HG03520 (cell line): ENCODE measurements around the gene SHC2.
"Not testable (repeated sequence)": the region's sequence is repeated elsewhere in the genome, so short reads cannot be mapped to it uniquely, and the experiment has no call there.

ENCODE experiments used
- ATAC-seq: cut with Tn5 transposase; IDR thresholded peaks from one replicate; pipeline ENCODE4 v1.9.1; 2021; ENCODE audit warnings: mild to moderate bottlenecking, moderate library complexity; ENCODE audit not compliant: unreplicated experiment

SHC2 gene

DNA sequence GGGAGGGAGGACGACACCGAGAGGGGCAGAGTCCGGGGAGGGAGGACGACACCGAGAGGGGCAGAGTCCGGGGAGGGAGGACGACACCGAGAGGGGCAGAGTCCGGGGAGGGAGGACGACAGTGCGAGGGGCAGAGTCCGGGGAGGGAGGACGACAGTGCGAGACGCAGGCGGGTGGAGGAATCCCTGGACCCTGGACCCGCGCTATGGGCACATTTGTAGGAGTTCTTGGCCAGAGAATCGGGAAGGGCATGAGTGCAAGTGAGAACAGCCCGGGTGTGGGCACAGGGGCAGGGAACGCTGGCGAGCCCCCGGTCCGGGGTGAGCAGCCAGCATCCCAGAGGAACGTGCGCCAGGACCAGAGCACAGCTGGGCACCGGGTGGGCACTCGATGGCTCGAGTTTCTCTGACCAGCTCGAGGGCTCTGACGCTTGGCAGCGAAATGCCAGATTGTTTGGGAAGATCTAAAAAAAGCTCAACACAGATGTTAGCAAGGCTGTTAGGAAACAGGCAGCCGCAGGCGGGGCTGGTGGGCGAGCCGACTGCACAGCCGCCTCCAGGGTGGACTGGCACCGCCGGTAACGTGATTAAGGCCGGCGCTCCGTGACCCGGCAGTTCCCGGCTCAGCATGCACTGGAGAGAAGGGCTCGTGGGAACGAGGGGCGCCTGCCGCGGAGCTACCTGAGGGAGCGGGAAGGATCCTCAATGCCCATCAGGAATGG is 33.9 kb downstream of the SHC2 start:
- no peak for ATAC-seq

DNA sequence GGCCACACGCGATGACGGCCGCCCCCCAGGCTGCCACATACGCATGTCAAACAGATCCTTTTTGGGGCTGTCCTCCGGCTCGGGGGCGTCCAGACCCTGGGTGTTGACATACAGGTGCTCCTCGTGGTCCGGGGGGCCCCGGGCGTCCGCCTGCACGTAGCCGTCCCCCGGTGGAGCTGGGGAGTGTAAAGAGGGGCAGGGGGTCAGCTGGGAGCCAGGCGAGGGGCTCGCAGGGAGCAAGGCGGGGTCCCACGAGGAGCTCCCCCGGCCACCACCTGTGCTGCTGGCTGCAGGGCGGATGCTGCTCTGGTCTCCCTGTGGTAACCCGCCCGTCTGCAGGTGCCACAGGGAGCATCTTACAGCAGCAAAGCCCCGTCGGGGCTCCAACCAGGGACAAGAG is 35.8 kb downstream of the SHC2 start:
- ATAC-seq: no peak

DNA sequence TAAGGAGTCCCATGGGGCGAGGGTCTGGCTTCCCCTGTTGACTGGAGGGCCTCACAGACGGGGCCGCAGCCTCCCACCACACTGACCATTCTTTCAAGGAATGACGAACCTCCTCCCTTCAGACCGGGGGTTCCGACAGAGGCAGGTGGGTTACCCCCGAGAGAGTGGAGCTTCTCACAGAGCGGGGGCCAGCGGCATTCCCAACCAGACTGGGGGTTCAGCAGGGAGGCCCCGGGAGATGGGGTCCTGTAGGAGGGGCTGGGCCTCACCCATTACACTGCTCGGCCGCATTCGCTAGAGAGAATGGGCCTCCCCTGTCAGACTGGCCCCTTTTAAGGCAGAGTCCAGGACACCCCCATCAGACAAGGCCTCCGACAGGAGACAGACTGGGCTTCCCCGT is 36.3 kb downstream of the SHC2 start:
- no peak for ATAC-seq

DNA sequence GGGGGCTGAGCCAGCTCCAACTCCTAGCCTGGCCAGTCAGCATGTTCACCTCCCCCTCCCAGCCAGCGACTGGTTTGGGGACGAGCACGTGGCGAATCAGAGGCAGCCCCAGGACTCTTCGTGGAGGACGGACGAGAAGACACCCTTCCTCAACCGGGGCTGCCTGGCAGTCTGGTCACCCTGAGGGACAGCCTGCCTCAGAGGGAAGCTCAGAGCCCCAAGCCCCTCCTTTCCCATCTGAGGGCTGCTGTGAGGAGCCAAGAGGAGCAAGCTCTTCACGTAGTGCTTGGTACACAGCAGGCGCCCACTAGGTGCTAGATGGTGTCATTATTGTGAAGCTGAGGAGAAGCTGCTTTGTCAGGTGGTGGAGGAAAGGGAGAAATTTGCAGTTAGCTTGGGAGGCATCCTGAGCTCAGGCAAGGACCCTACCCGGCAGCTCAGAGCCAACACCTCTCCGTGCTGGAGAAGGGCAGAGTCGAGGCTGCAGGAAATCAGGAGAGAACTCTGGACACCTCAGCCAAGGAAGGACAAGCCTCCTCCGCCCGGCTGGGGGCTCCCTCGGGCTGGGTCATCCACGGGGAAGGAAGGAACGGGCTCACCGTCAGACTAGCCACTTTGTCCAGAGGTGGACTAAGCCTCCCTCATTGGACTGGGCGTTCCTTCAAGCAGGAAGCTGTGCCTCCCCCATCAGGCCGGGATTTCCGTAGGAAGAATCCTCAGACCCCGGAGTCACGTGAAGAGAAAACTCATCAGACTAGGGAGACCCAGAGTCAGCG is 37.0 kb downstream of the SHC2 start:
- no peak for ATAC-seq

DNA sequence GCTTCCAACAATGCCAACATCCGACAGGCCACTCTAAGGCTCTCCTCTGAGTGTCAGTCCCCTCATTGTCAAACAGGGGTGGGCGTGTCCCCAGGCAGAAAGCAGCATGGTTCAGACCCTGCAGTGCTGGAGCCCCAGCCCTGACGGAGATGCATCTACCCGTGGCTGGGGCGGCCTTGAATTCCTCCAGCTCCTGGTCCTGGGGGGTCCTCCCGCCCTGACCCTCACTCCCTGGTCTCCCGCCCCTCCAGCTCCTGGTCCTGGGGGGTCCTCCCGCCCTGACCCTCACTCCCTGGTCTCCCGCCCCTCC is 38.0 kb downstream of the SHC2 start:
- ATAC-seq: not testable (repeated sequence)

DNA sequence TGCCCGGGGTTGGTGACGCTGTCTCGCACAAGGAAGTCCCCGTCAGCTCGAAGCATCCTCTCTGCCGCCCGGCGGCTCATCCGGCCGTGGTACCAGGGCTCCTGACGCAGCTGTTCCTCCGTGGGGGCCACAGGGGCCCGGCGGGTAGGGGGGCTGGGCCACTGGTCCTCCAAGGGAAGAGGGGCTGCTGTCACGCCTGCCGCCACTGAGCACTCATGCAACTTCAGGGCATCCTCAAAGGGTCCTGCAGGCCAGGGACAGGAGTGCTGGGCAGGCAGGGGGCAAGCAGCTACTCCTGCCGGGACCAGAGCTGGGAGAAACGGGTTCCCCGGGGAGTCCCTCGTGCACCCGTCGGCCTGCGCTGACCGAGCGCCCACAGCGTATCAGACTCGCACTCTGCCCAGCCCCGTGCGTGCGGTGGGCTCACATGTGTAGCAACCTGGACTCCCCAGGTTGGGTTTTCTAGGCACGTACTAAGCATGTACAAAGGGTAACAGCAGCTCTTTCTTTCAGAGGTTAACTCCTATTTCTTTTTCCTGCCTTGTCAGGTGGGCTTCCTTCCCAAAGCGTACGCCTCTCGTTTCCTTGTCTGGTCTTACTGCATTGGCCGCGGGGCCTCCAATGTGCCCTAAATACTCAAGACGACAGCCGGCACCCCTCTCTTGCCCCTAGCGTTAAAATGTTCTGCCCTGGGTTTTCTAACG is 38.5 kb downstream of the SHC2 start:
- no peak for ATAC-seq

DNA sequence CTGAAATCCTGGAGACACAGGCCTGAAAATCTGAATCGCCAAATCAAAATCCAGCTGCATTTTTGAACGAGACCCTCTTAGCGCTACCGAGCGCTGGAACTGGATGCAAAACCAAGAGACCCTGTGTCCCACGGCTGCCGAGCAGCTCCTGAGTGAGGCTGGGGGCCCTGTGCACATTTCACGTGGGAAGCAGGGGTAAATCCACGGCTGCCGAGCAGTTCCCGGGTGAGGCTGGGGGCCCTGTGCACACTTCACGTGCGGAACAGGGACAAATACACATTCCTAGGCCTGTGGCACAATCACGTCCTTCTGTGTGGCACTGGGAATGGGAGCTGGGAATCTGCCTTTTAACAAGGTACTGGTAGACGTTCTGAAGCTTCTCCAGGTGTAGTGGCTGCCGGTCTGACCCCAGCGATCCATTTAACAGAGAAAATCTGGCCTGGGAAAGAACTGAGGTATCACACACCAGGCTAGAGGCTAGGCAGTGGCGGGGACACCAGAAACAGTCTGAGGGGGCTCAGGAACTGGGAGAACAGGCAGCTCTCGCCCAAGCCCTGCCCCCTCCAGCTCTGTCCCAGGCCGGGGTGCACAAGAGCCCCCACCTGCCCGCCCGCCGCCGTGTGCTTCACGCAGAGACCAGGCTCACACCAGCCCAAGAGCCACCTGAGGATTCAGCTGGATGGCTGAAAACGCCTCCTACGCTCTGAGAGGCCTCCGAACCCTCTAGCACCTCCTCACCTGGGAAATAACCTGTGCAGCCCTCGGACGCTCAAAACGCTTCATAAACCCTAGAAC is 40.9 kb downstream of the SHC2 start:
- ATAC-seq: no peak

DNA sequence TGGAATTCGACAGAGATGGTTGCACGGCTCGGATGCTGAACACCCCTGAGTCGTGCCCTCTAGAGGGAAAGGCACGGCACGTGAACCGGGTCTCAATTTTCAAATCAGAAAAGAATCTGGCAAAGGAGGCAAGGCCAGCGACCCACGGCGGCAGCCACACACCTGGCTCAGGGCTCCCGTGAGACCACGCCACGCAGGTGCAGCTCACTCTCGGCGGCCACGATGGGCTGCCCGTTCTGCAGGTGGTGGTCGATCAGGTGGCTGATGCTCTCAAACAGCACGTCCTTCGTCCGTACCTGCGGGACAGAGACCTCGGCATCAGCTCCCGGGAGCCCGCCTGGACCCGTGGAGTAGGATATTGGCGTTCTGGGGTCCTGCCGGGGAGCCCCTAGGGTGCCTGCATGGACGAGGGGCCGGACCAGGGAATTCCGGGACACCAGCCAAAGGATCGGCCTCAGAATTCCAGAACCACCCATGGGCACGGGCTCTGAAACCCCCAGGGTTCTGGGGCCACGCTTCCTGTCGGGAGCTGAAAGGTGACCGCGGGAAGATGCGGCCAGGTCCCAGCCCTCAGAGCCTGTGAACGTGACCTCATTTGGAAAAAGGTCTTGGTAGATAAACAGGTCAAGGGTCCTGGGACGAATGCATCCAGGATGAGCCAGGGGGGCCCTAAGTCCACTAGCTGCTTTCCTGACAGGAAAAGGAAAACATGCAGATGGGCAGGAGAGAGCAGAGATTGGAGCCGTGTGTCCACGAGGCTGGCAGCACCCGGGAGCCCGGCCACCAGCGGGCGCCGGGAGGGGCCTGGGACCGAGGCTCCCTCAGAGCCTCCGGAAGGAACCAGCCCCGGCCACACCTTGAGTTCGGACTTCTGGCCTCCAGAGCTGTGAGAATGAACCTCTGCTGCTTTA is 41.8 kb downstream of the SHC2 start:
- no peak for ATAC-seq

DNA sequence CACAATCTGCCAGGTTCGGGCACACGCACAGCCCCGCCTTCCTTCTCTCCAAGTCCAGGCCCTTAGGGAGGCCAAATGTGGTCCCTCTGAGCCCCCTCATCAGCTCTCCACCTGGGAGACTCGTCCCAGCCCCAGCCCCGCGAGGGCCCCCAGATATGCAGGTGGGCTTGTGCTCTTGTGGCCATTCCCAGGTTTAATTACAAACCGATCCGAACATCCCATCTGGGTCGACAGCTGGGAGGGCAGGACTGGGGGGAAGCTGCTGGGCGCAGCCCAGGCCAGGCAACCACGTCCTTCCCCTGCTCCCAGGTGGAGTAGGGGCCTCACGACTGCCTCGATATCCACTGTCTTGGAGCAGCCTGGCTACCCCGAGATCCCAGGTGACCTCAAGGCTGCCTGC is 44.4 kb downstream of the SHC2 start:
- no peak for ATAC-seq

DNA sequence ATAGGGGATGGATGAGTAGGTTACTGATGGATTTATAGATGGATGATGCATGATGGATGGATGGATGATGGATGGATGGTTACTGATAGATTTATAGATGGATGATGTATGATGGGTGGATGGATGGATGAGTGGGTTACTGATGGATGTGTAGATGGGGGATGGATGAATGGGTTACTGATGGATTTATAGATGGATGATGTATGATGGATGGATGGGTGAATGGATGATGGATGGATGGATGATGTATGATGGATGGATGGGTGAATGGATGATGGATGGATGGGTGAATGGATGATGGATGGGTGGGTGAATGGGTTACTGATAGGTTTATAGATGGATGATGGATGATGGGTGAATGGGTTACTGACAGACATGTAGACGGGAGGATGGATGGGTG is 45.5 kb downstream of the SHC2 start:
- no peak for ATAC-seq

DNA sequence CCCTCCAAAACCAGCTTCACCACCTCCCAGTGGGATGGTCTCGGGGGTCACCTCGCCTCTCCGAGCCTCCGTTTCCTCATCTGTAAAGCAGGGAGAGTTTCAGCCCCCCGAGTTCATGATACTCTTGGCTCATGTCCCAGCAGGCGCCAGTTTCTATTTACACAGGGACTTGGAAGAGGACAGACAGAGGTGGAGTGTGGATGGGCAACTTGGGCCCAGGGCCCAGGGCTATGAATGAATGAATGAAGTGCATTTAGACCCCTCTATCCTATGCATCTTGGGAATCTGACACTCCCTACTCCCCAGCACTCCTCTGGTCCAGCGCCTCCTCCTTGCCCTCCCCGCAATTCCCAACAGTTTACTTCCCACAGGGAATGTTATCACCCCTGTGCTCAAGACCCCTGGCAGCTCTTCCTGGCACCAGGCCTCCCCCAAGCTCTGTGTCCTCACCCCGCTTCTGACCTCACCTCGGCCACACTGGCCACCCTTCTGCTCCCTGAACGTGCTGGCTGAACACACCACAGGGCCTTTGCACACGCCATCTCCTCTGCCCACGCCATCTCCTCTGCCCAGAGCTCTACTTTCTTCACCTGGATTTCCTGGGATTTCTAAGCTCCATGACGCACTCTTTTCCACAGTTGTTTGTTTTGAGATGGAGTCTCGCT is 46.9 kb downstream of the SHC2 start:
- ATAC-seq: no peak

DNA sequence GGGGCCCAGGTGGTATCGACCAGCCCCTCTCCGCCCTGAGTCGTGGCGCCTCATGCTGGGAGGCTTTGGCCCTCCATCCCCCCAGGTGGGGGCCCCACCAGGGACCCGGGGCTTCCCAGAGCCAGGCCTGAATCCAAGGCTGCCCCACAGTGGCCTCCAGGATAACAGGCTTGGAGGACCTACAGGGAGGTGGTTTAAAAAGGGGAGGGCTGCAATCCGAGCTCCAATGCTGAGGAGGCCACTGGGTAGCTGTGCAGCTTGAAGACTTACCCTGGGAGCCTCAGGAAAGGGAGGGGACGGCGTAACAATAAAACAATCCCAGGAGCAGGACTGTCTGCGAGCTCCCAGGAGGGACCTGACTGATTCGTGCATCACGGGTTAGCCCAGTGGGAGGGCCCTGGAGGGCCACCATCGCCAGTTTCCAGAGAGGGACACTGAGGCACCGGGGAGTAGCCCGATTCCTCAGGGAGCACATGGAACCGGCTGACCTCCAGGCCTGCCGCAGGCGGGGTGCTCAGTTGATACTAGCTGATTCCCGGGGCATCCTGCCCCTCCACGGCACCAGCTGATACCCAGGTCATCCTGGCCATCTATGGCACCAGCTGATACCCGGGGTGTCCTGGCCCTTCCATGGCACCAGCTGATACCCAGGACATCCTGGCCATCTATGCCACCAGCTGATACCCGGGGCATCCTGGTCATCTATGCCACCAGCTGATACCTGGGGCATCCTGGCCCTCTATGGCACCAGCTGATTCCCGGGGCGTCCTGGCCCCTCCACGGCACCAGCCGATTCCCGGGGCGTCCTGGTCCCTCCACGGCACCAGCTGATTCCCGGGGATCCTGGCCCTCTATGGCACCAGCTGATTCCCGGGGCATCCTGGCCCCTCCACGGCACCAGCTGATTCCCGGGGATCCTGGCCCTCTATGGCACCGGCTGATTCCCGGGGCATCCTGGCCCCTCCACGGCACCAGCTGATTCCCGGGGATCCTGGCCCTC is 48.2 kb downstream of the SHC2 start:
- ATAC-seq: no peak

DNA sequence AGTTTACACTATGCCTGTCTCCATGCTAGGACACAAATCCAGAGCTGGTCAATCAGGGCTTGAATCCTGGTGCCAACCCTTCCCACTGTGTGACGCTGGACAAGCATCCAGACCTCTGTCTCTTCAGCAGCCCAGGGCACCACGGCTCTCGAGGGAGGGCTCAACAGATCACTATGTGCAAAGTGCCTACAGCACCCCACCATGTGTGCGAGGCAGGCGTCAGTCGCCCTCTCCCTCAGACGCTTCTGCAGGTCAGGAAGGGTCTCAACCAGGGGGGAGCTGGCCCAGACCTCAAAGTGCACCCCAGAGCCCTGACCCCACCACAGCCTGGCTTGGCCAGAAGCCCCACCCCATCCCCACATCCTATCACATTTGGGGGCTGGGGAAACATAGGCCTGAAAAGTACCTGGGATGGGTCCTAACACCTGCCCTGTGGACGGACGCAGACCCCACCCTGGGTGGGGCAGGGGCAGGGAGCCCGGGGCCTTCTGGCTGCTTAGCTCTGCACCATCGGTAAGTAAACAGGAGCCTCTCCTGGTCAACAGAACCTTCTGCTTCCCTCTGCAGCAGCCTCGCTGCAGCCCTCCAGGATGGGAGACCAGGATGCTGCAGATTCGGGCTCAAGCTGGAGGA is 49.0 kb downstream of the SHC2 start:
- ATAC-seq: no peak

DNA sequence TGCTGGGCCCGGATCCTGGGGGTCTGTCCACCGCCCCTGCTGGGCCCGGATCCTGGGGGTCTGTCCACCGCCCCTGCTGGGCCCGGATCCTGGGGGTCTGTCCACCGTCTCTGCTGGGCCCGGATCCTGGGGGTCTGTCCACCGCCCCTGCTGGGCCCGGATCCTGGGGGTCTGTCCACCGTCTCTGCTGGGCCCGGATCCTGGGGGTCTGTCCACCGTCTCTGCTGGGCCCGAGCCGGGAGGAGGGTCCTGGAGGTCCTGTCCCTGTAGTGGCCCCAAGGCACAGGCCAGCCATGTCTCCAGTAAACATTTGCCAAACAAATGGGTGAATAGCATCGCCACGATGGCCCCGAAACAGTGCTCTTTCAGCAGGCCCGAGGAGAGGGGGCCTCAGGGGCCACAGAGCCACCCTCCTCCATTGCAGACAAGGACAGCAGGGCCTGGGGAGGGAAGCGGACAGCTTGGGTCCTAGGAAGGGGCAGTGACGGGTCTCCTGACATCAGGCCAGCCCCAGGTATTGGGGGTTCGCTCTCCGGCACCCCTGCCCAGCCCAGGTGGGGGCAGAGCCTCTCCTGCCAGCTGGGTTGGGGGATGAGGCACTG is 49.6 kb downstream of the SHC2 start:
- not testable (repeated sequence) for ATAC-seq

DNA sequence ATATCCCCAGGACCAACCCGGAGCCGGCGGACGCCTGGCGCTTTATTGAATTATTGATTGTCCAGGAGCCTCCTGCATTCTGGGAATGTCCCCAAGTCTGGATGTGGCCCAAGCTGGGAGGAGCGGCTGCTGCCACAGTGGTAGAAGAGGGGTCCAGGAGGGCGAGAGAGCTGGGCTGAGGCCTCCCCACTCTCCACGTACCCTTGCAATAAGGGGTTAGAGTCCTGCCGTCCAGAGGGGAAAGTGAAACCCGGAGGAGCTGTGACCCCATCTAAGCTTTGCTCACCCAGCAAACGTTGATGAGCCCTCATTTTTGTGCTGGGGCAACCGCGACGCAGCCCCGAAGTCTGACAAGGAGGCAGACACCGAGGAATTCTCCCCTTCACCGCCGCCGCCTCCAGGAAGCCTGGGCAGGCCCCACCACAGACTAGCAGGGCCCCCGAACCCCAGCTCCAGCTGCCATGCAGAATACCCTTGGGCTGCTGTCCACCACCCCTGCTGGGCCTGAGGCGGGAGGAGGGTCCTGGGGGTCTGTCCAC is 50.5 kb downstream of the SHC2 start:
- ATAC-seq: no peak

DNA sequence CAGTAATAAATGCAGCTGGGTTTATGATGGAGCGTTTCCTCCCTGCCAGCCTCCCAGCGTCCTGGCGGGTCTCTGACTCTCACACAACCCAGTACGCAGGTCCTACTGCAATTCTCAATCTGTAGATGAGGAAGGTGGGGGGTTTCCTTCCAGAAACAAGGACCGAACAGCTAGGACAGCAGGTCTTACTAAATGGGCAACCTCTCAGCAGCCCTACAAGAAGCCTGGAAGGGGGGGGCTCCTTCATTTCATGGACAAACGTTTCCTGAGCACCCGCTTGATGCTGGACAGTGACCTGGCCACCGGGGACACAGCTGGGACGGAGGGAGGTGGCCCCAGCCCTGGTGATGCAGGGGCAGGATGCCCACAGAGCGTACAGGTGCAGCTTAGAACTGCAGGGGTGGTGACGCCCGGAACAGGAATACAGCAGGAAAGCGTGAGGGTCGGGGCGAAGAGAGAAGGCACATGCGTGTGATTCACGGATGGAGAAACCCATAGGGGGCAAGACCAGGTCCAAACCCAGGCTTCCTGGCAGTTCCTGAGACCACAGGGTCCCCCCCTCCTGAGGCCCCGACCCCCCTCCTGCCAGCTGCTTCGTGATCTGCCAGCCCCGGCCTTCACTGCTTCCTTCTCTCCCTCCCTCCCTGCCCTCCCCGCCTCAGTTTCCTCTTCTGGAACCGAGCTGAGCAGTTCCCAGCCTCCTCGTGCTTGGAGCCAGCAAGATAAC is 51.2 kb downstream of the SHC2 start:
- ATAC-seq: no peak
